ENCODE data around the gene NT5DC1.

NT5DC1 gene

DNA sequence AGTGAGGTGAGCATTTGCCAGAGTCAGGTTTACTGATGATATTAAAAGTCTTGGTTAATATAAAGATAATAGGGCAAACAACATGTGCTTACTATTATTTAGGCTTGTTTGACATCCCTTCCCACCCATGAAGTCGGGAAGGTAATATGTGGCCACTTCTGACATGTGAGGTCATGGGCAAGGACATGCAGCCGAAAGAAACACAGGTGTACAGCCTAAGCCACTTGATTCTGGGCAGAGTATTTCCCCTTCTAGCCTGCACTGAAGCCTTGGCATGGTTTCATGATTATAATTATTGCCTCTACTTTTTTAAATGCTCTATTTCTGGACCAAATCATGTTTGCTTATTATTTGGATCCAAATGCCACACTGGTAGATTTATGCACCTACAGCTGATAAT, 100.9 kb downstream of the NT5DC1 start:
- no peak for DNase-seq

DNA sequence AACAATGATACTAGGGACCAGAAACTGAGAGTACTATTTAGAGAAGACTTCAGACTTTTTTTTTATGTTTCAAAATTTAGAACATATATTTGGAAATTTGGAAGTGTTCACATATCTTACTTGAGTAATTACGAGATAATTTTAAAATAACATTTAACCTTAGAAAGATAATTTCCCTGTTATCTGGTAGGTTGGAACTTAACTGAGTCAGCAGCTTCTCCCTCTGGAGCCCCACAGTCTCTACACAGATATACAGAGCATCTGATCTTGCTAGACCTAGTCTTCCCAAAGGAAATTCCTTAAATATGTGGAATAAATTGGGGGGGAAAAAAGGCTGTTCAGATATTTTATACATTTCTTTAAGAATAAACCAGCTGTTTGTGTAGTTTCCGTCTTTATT, 104.6 kb downstream of the NT5DC1 start:
- no peak for DNase-seq

DNA sequence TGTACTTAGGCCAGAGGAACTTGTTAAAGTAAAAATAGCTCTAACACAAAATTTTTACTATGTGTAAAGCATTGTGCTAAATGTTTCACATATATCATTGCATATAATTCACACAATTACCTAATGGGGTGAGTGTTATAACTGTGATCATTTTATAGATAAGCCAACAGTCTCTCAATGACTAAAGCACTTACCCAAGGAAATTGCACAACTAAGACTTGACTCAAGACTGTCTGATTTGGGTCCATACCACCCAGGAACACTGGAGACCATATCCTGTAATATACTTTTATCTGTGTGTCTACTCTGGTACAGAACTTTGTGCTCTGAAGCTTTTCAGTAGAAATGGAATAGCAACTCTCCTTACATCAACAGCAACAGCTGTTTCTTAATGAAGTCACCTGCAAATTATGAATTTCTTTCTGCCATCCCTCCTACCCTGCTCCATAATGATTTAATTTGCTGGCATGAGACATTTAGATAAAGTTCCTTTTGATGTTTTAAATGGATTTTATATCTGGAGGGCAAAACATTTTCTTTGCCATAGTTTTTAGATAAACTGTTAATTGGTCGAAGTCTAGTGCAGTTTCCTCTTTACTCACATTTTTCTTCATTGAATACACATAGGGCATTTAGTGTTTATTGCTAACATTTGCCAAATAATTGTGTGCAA, 105.7 kb downstream of the NT5DC1 start:
- DNase-seq: no peak

DNA sequence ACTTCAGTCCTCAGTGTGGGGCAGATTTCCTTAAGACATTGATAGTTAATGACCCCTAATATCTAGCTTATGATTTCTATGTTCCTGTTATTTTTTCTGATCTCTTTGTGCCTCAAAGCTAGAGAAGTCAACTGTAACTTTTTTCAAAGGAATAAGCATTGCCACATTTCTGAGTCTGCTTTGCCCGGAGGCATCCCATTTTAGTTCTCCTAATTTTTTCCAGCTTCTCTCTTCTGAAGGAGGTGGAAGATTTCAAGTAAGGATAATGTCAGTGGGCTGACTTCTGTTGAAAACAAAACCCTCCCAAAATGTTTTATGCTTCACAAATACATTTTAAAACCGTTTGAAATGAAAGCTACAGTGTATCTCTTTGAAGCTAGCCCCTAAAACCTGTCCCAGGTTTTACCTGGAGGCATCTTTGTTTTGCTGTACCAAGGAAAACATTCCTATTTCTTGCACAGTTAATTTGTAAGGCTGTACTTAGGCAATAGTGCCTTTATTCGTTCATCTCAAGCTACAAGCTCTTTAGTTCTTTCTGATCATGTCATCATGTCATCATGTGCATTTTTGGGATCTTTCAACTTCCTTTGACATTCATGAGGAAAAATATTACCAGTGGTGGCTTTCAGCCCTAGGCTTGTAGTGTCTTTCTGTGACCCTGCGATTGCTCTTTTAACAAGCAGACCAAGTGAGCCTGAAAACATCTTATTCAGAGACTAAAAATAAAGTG, 107.6 kb downstream of the NT5DC1 start:
- DNase-seq: no peak

DNA sequence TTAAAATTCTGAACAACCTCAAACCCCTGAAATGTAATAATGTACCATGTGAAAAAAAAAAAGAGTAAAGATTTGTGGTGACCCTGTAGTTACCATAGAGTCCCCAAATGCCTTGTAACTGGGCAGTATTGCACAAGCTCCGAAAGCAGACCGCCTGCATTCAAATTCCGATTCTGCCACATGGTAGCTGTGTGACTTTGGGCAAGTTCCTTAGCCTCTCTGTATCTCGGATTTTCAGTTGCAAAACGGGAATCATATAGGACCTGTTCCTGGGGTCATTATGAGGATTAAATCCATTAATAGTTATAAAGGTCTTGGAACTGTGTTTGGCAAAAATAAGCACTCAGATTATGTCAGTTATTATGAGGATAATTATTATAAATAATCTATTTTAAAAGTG, 109.7 kb downstream of the NT5DC1 start:
- DNase-seq: no peak

DNA sequence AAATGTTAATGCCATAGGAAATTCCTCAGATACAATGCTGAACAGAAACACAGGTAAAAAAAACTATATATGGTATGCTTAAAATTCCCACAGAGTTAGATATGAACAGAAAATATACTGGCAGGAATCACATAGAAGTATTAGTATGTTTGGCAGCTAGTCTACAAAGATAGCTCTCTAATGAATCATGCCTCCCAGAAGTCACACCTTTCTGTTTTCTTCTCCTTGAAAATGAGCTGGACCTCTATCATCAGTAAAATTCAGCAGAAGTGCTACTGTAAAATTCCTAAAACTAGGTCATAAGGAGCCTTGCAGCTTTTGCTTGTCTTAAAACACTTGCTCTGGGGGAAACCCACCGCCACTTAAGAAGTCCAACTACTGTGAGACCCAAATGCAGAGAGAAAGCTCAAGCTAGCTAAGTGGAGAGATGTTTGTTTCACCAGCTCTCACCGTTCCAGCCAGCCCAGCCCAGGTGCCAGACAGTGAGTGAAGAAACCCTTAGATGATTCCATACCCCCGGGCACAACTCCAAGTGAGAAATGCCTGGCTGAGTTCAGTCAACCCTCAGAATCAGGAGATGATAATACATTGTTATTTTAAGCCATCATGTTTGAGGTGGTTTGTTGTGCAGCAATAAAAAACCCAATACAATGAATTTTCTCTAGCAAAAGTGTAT, 110.2 kb downstream of the NT5DC1 start:
- no peak for DNase-seq

DNA sequence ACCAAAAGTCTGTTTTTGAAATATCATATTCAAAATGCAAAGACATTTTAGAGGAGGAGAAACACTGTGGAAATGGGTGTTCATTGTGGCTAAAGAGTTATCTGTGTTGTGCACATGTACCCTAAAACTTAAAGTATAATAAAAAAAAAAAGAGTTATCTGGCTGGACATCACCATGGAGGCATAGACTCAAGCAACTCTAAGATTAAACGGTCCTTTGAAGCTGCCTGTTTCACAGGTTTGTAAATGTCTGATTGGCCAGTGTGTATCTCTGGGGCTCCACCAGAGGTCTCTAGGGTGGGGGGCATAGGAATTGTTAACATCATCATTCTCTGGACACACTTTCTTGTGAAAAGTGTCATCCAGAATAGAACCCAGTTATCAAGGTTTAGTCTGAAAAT, 114.0 kb downstream of the NT5DC1 start:
- no peak for DNase-seq

DNA sequence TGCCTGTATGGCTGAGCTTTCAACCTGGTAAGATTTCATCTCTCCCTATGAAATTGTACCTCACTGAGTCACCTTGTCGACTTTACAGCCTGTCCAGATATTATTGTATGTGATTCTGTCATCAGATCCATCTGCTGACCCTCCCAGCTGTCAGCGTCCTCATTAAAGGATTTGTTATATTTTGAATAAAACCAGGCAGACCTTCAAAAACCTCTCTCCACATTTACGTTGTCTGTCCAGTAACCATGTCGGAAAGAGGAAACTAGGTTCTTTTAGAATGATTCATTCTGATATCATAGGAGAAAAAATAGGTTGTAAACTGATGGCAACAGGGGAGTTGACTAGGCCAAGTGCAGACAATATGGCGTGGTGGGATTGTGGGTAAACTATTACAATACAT, 114.8 kb downstream of the NT5DC1 start:
- DNase-seq: no peak

DNA sequence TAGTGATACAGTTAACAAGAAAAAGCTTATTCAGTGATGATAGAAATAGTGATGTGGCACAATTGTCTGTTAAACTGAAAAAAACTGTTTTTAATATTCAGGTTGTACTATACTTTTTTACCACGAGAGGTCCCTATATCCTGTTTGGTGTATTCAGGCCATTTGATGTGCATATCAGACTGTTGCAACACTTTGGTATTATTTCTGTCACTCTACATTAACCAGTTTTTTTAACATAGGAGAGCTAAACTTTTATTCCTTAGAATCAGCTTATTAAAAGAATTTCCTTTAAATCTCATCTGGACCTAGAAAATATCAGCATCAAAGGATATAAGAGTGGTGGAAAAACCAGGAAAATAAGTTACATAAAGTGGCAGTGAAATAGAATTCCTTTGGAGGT, 116.4 kb downstream of the NT5DC1 start:
- DNase-seq: no peak

DNA sequence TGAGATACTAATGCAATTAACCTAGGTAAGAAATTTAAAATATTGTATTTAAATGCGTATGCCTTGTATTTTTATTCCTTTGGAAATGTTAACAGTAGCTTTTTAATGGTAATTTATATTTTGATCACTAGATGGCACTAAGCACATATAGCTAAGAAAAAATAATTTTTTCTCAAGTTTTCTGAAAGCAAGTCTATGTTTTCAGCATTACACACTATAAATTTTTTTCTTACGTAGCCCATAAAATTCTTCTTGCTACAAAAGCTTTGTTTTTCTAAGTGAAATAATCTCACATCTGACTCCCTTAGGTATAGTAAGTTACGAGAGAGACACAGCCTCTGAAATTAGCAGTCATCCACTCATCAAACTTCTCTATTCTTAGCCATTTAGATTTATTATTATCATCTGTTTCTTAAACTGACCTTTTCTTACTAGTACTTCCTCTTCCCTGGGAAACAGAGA, 117.5 kb downstream of the NT5DC1 start:
- no peak for DNase-seq

DNA sequence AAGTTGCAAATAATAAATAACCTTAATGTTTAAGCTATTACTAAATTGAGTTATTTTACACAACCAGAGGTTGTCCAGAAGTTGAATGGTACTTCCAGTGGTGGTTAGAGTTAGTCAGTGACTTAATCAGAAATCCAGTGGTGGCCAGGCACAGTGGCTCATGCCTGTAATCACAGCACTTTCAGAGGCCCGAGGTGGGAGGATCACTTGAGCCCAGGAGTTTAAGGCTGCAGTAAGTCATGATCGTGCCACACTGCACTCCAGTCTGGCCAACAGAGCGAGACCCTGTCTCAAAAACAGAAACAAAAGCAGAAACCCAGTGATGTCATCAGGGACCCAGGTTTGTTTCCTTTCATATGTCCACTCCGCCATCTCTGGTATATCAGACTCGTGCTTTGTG, 118.2 kb downstream of the NT5DC1 start:
- DNase-seq: no peak

DNA sequence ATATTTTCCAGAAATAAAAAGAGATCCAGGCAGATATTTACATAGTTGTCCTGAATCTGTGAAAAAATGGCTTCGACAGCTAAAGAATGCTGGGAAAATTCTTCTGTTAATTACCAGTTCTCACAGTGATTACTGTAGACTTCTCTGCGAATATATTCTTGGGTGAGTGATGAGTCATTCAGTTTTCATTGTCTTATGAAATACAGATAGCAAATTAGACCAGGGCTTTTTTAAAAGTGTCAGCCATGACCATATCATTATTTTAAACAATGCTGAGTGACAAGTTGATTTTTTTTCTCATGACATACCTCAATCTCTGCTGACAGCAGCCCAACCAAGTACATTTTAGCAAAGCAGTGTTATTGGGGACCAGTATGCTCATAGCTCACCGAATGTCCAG, 120.4 kb downstream of the NT5DC1 start:
- no peak for DNase-seq

DNA sequence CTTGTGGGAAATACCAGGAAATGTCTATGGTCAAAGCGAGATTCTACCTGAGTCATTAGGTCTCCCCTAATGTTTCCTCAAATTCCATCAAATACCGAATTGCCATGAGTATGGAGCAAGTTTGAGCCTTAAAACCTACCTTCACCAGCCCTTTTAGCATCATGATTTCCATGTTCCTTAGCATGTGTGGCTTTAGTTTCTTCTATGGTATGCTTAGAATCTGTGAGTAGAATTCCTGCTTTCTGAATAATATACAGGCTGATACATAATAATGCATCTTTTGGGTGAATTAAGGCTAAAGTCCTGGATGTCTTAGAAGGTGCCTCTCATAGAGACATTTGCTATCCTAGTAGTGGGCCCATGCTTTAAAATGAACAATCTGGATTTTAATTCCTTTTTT, 121.3 kb downstream of the NT5DC1 start:
- no peak for DNase-seq

DNA sequence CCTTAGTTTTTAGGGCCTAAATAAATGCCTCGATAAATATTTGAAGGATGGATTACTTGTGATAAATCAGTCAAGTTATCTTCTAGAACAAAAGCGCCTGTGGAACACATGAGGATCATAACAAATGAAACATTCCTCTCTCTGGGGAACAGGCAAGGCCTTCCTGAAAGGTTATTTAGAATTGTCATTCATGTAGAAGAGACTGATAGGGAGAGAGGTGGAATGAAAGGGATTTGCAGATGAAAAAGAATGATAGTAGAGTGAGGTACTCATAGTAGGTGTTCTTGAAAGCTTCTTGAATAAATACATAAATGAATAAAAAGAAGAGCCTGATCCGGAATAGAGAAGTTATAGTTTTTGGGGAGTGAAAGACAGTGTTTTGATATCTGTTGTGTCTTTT, 122.7 kb downstream of the NT5DC1 start:
- DNase-seq: no peak

DNA sequence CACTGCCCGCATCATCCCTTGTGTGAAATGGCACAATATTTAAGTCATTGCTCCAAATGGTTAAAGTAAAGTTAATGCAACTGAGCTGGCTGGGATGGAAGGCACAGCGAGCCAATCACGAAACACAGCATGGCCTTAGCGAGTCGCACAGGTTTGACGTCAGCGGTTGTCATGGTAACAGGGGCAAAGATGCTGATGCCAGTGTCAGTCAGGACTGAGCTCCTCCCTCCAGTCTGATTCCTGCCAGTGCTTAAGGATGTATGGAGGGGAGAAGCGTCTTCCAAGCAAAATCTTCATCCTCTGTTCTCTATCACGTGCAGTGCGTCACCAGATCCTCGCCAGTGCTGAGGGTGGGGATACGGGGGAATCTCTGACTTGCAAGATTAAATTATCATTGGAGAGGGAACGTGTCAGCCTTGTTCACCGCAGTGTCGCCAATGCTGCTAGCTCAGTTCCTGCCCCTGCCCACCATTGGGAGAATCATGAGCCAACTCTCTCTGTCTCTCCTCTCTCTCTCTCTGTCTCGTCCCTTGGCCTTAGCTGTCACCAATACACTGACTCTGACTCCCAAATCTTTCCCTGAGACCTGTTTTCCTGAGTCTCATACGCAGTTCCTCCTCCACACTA, 128.7 kb downstream of the NT5DC1 start:
- DNase-seq: peak; percentile 40

DNA sequence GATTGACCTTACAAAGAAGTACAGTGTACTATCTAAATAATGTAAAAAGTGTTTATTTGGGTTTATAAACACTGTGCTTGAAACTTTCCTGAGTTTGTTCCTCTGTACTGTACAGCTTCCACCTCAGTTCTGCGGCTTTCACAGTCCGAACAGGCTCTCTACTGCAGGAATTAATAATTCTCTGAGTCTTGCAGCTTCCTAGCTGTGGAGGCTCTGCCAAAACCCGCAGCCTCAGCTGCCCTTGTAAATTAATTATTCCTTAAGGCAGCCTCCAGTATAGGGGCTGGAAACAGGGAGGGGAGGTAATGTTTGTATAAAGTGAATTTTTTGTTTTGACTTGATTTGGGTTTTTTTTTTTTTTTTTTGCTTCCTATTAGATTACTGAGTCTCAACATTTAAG, 134.0 kb downstream of the NT5DC1 start:
- DNase-seq: no peak

DNA sequence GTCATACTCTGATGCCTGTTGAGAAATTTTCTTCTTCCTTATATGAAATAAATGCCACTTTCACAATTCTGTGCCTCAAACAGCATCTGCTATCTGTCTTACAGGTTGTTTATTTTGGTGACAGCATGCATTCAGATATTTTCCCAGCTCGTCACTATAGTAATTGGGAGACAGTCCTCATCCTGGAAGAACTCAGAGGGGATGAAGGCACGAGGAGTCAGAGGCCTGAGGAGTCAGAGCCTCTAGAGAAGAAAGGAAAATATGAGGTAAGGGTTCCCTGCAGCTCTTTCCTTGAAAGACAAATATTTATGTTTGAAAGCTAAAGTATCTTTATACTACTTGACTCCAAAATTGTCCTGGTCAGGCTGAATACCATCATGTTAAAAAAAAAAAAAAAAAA, 137.4 kb downstream of the NT5DC1 start:
- no peak for DNase-seq

DNA sequence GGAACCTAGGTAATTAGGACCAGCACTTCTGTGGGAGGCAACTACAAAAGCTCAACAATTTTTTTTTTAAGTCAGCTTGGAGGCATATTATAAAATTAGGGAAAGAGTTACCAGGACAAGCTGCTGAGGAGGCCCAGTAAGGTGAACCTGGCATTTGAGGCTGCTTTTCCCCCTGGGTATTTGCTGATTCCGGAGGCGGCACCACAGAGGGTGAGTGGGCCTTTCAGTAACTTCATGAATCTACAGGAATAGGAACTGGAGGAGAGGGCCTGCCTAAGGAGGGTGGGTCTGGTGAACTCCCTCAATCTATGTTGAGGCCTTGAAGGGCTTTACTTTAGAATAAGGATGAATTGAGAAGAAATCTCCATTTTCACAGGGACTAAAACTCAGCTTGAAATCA, 138.6 kb downstream of the NT5DC1 start:
- DNase-seq: no peak

DNA sequence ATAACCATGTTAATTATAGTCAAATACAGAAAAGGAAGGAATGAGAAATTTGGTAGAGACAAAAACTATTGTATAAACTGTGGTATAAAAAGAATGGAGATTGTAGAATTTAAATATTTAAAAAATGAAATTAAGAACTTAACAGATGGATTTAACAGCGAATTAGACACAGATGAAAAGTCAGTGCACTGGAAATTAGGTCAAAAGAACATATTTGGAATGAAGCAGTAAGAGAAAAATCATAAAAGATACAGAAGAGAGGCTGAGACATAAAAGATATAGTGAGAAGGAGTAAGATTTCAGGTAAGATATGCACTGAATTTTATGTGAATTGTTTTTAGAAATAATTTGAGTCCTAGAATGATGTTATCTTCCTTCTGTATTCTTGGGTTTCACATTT, 139.2 kb downstream of the NT5DC1 start:
- no peak for DNase-seq

DNA sequence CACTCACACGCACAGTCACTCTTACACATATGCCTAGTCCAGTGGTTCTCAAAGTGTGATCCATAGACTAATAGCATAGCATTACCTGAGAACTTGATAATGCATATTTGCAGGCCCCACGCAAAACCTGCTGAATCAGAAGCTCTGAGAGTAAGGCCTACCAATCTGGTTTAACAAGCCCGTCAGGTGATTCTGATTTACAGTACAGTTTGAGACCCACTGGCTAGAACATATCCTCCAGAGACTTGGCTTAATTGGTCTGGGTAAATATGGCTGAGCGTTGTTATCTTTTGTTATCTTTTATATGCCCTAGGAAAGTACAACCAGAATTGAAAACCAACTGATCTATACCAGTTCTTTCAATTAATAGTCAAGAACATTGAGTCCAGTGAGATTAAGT, 143.6 kb downstream of the NT5DC1 start:
- no peak for DNase-seq

DNA sequence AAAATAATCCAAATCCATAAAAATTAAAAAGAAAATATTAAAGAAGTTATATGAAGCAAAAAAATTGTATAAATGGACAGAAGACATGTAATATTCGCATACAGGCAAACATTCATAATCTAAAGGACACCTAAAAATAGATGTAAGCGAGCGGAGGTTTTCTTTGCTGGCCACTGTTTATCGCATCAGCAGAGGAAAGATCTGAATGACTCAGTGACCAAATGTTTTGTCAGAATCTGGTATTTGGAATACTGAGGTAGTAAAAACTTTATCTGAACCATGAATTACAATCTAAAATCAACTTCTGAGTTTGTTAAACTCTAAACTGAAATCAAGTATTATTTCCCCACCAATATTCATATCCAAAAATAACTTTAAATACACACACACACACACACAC, 145.4 kb downstream of the NT5DC1 start:
- DNase-seq: no peak

DNA sequence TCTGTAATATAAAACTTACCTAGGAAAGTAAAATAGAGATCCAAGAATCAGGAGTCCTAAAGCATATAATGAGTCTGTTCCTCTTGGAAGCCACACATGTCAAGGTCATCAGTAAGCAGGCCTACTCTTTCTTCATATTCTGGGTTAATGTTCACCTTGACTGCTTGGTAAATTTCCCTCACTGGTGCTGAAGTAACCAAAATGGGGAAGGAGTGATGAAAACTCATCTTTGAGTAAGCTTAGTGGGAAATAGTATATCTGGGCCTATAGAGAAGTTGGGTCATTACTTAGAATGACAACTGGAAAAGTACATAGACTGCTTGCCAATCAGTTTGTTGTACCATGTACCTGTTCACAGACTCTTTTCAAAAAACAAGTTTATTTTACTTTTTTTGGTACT, 146.6 kb downstream of the NT5DC1 start:
- no peak for DNase-seq

DNA sequence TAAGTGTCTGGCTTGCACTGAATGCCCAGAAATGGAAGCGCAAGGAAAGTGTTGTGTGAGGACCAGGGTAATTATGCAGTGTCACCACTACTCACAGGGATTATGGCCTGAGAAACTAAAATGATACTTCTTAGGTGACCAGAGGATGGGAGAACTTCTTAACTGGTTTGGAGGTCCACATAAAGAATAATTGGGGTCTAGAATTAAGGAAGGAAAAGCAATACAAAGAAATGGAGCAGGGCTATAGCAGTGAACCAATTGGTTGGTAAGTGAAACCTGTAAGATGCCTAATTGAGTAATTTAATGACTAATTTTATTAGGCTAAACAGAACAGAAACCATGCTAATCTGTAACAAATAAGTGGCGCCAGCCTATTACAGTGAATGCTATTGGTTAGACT, 147.9 kb downstream of the NT5DC1 start:
- DNase-seq: no peak
